NB4 (cell line): ENCODE results near the gene NUMBL.
"Not testable (repeated sequence)": the region's sequence is repeated elsewhere in the genome, so short reads cannot be mapped to it uniquely, and the experiment has no call there.

ENCODE experiments used
- CTCF ChIP-seq: IDR thresholded peaks from one replicate; pipeline ENCODE4 v1.5.1; 2012; ENCODE audit warnings: low read depth, low read length
- MAX ChIP-seq: IDR thresholded peaks from 2 replicates; pipeline ENCODE4 v1.6.1; 2011; ENCODE audit warnings: low read depth, low read length
- MYC ChIP-seq: IDR thresholded peaks from 2 replicates; pipeline ENCODE4 v1.6.1; 2011; ENCODE audit warnings: low read depth, low read length
- POLR2A ChIP-seq: IDR thresholded peaks from 2 replicates; pipeline ENCODE4 v1.6.1; 2011; ENCODE audit warnings: mild to moderate bottlenecking; ENCODE audit not compliant: insufficient read length; ENCODE audit errors: extremely low read depth

- TF ChIP-seq CTCF, POLR2A, MAX, MYC: not testable (repeated sequence)
Observed at GRCh38 chr19:40730065-40730464, 39.6 kb upstream of the NUMBL start.
